DLD1 (cell line): ENCODE results near the gene GPR119.
"Not testable (repeated sequence)": the region's sequence is repeated elsewhere in the genome, so short reads cannot be mapped to it uniquely, and the experiment has no call there.

ENCODE experiments used
- in situ Hi-C: cut with HindIII; loops from 2 replicates; pipeline ENCODE4 v1.10.0; 2017; ENCODE audit warnings: low sequenced_read_pairs

The GPR119 gene

DNA sequence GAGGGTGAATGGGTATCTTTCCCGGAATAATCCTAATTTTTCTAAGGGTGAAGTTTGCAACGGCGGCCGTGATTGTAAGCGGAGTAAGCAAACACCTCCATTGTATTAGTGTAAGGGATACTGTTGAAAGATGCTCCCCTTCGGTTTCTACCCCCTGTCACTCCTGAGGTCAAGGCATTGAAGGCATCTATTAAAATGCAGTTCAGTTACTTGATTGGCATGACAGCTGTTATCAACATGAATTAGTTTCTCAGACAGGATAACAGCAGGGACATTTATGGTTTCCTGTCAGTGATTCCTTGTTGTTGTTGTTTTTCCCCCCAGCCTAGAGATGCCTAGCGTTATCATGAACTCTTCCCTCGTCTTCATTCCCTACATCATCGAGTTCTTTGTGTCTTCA, 45.2 kb downstream of the GPR119 start:
- in situ Hi-C loops: no loop called here

DNA sequence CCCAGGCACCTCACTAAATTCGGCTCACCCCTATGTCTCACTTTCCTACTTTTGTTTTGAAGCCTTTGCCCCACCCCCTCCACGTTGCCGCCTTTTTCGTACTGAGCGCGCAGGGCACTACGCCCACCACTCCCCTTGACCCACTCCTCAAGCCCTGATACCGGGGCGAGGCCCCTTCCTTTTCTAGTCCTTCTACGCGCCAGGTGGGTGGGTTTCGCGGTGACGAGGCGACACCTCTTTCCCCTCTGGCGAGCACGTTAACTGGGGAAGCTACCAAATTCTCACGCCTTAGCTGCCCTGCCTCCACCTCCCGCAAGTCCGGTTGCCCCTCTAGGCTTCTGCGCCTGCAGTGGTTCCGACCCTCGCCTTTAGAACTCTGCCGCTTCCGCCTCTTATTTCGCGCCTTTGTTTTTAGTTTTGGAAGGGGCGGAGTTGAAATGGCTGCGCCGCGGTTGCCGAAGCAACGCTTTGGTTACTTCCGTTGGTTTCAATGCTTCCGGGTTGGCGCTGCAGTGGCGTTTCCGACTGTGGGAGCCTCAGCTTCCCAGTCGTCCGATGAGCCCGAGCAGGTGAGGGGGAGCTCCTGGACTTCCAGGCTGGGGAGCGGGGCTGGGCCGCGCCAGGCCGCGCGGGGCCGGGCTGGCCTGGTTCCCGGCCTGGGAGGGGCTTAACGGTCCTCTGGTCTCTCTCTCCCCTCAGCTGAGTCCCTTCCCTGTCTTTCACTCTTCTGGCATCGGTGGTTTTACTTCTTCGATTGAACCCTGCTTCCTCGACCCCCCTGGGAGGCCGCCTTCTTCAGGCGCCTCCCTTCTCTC, 45.9 kb downstream of the GPR119 start, which contains the start of gene SLC25A14:
Gene SLC25A14, plus strand, starts transcription at position 512 of the 815 bp plus-strand sequence. CDS start 360 bp downstream, outside the sequence.
- in situ Hi-C loops: no loop called here

DNA sequence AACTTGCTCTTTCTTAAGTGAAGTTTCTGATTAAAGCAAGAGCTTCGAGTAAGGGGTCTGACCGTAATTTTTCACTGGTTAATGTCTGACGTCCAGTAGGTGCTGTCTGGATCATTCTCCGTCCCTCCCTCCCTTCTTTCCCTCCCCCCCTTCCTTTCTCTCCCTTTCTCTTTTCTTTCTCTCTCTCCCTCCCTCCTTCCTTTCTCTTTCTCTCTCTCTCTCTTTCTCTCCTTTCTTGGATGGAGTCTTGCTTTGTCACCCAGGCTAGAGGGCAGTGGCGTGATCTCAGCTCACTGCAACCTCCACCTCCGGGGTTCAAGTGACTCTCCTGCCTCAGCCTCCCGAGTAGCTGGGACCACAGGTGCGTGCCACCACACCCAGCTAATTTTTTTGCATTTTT, 46.6 kb downstream of the GPR119 start:
- in situ Hi-C loops: not testable (repeated sequence)

DNA sequence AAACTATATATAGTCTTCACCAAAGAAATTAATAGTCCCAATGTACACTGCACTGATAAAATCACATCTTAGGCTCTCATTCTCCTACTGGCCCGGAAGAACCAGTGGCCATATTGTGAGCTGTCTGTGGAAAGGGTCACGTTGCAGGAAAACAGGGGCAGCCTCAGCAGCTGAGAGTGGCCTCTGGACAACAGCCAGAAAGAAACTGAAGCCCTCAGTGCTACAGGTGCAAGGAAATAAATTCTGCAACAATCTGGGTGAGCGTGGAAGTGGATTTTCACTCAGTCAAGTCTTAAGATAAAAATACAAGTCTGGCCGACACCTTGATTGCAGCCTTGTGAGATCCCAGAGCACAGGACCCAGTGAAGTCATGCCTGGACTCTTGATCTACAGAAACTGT, 48.9 kb downstream of the GPR119 start:
- in situ Hi-C loops: no loop called here
